NCI-H1694 (cell line): ENCODE measurements around the gene NATD1.

Source experiments
- DNase-seq: peaks from one replicate; lab custom pipeline; 2025; lab: John Stamatoyannopoulos, UW

NATD1 gene

GRCh38 chr17:21214777-21215541 is 38.3 kb downstream of the NATD1 start:
- no peak for DNase-seq

GRCh38 chr17:21214015-21214776 is 39.0 kb downstream of the NATD1 start, which contains the start of gene TMEM11:
TMEM11 (minus strand) TSS chr17:21214161; CDS start chr17:21214152, 9 bp downstream.
- peak; percentile 86 for DNase-seq

- no peak for DNase-seq
Observed at GRCh38 chr17:21213638-21214014, 39.6 kb downstream of the NATD1 start.

- DNase-seq: no peak
Observed at GRCh38 chr17:21212826-21213637, 40.2 kb downstream of the NATD1 start.

GRCh38 chr17:21211825-21212479 is 41.3 kb downstream of the NATD1 start:
- DNase-seq: no peak

- DNase-seq: peak; percentile 64
Observed at GRCh38 chr17:21210411-21211076, 42.7 kb downstream of the NATD1 start.

GRCh38 chr17:21209511-21210175 is 43.6 kb downstream of the NATD1 start:
- DNase-seq: no peak

- no peak for DNase-seq
Observed at GRCh38 chr17:21208352-21208751, 44.9 kb downstream of the NATD1 start.

- no peak for DNase-seq
Observed at GRCh38 chr17:21204935-21205334, 48.3 kb downstream of the NATD1 start.

- DNase-seq: no peak
Observed at GRCh38 chr17:21202512-21202911, 50.7 kb downstream of the NATD1 start.

- no peak for DNase-seq
Observed at GRCh38 chr17:21201874-21202273, 51.3 kb downstream of the NATD1 start.

- DNase-seq: peak; percentile 67
Observed at GRCh38 chr17:21201298-21201595, 52.0 kb downstream of the NATD1 start.

- DNase-seq: no peak
Observed at GRCh38 chr17:21200590-21201297, 52.5 kb downstream of the NATD1 start.

GRCh38 chr17:21199856-21200255 is 53.4 kb downstream of the NATD1 start:
- DNase-seq: no peak

- DNase-seq: no peak
Observed at GRCh38 chr17:21199311-21199710, 53.9 kb downstream of the NATD1 start.

GRCh38 chr17:21198411-21198810 is 54.8 kb downstream of the NATD1 start:
- no peak for DNase-seq

GRCh38 chr17:21196126-21196525 is 57.1 kb downstream of the NATD1 start:
- DNase-seq: no peak

GRCh38 chr17:21194703-21195102 is 58.5 kb downstream of the NATD1 start:
- DNase-seq: peak; percentile 76

- peak; percentile 11 for DNase-seq
Observed at GRCh38 chr17:21194226-21194625, 59.0 kb downstream of the NATD1 start.

GRCh38 chr17:21193031-21193430 is 60.2 kb downstream of the NATD1 start:
- no peak for DNase-seq
